GM12878 (cell line): ENCODE results near the gene PBRM1. TPM values are rescaled to one million over a fixed set of nuclear protein-coding genes. Genes with fewer than 3 reads are reported as not detected.

Source experiments
- ATAC-seq: fragments of 200-7000 bp; cut with Tn5 transposase; 3 replicates; pipeline ENCODE4 v1.9.1; 2020; ENCODE audit warnings: mild to moderate bottlenecking, moderate library complexity
- BruUV-seq: library from RNA; stranded (reverse); fragments of 400-500 nt; replicated peaks from 2 replicates; lab custom pipeline; 2021; lab: Mats Ljungman, UMichigan
- CTCF ChIA-PET: fragments of 300-600 bp; sonication (Branson Sonifier 250); formaldehyde crosslinking; extraction: SDS; loops from one replicate; lab custom pipeline; 2021; ENCODE audit warnings: inconsistent platforms; lab: Yijun Ruan, JAX
- POLR2A ChIA-PET: fragments of 350-600 bp; formaldehyde crosslinking; extraction: SDS; loops from one replicate; lab custom pipeline; 2021; ENCODE audit warnings: inconsistent platforms; lab: Charles Lee
- RAD21 ChIA-PET: fragments of 300-600 bp; sonication (Branson Sonifier 250); formaldehyde crosslinking; loops from one replicate; lab custom pipeline; 2023; ENCODE audit warnings: antibody characterized with exemption; ENCODE audit not compliant: unreplicated experiment; lab: Charles Lee
- SMC1A ChIA-PET: fragments of 300-600 bp; sonication (Branson Sonifier 250); formaldehyde crosslinking; loops from one replicate; lab custom pipeline; 2023; ENCODE audit not compliant: unreplicated experiment, uncharacterized antibody; lab: Charles Lee
- DNase-seq: peaks from one replicate; pipeline ENCODE4 v3.0.0-alpha.2; 2011; ENCODE audit warnings: low read depth, low spot score
- FAIRE-seq: peaks from 3 replicates; lab custom pipeline; 2011; peaks lifted over from hg19 to GRCh38; lab: Jason Lieb, UNC
- H2AFZ ChIP-seq: 2 replicates; pipeline ENCODE4 v1.6.0; 2011; ENCODE audit warnings: low read depth, low read length, control low read depth; ENCODE audit not compliant: control insufficient read depth
- H3K27ac ChIP-seq: 2 replicates; pipeline ENCODE4 v1.5.1; 2011; ENCODE audit warnings: control low read depth; ENCODE audit not compliant: control insufficient read depth, insufficient read depth
- H3K27me3 ChIP-seq, 2 experiments: replicated peaks in 1 of 2; 2 replicates each; pipeline versions ENCODE4 v1.6.0 to v1.6.1; 2011; ENCODE audit warnings: low read length in 1 of 2; ENCODE audit not compliant: control insufficient read depth in 2 of 2, insufficient read depth in 2 of 2
- H3K36me3 ChIP-seq, 2 experiments: 2 replicates each; pipeline ENCODE4 v1.5.1; 2011; ENCODE audit warnings: low read length in 1 of 2; ENCODE audit not compliant: control insufficient read depth in 2 of 2, insufficient read depth in 2 of 2
- H3K4me1 ChIP-seq: 2 replicates; pipeline ENCODE4 v1.6.1; 2011; ENCODE audit warnings: mild to moderate bottlenecking, low read length, moderate library complexity, mixed read lengths; ENCODE audit not compliant: control insufficient read depth, insufficient read depth
- H3K4me2 ChIP-seq: 2 replicates; pipeline ENCODE4 v1.6.0; 2011; ENCODE audit warnings: control low read depth; ENCODE audit not compliant: control insufficient read depth, insufficient read depth
- H3K4me3 ChIP-seq: fragments of 200-600 bp; sonication (generic); 2 replicates; pipeline ENCODE4 v1.5.1; 2016
- H3K79me2 ChIP-seq: 2 replicates; pipeline ENCODE4 v1.6.0; 2011; ENCODE audit warnings: low read length; ENCODE audit not compliant: control insufficient read depth, insufficient read depth
- H3K9ac ChIP-seq: 2 replicates; pipeline ENCODE4 v1.8.0; 2011; ENCODE audit warnings: low read length, control low read depth, mixed read lengths; ENCODE audit not compliant: control insufficient read depth, insufficient read depth
- H3K9me3 ChIP-seq: replicated peaks from 3 replicates; pipeline ENCODE4 v1.5.1; 2011; ENCODE audit warnings: mild to moderate bottlenecking, low read length; ENCODE audit not compliant: control insufficient read depth, insufficient read depth
- H4K20me1 ChIP-seq: 2 replicates; pipeline ENCODE4 v1.6.0; 2011; ENCODE audit not compliant: control insufficient read depth, insufficient read depth
- BHLHE40 ChIP-seq, 2 experiments: fragments of 450-650 bp in 1 of 2; IDR thresholded peaks; 2 replicates each; pipeline ENCODE4 v1.6.1; 2011 to 2017; ENCODE audit warnings: low read depth in 2 of 2, borderline replicate concordance in 1 of 2, improper control_type of control experiment in 1 of 2, low read length in 1 of 2, mild to moderate bottlenecking in 1 of 2
- CHD4 ChIP-seq: fragments of 200-600 bp; sonication (generic); IDR thresholded peaks from 2 replicates; pipeline ENCODE4 v1.6.1; 2016; ENCODE audit warnings: mild to moderate bottlenecking
- EP300 ChIP-seq, 2 experiments: fragments of 150-350 bp in 1 of 2; IDR thresholded peaks; 2 replicates each; pipeline ENCODE4 v1.6.1; 2011 to 2012; ENCODE audit warnings: low read depth in 2 of 2, low read length in 2 of 2, borderline replicate concordance in 1 of 2, improper control_type of control experiment in 1 of 2, inconsistent platforms in 1 of 2; ENCODE audit not compliant: control insufficient read depth in 1 of 2
- GATAD2B ChIP-seq: fragments of 450-650 bp; conservative IDR thresholded peaks from 2 replicates; pipeline ENCODE4 v1.6.1; 2017; ENCODE audit warnings: low read depth, mild to moderate bottlenecking, moderate library complexity
- SIN3A ChIP-seq: IDR thresholded peaks from 2 replicates; pipeline ENCODE4 v1.6.1; 2012; ENCODE audit warnings: low read depth, low read length, improper control_type of control experiment
- SP1 ChIP-seq: IDR thresholded peaks from one replicate; pipeline ENCODE4 v1.6.1; 2011; ENCODE audit warnings: low read depth, low read length
- SREBF2 ChIP-seq: IDR thresholded peaks from 2 replicates; pipeline ENCODE4 v1.6.1; 2012; ENCODE audit warnings: mild to moderate bottlenecking, low read length
- USF2 ChIP-seq: IDR thresholded peaks from 2 replicates; pipeline ENCODE4 v1.6.1; 2011; ENCODE audit warnings: low read depth, low read length, improper control_type of control experiment, borderline replicate concordance
- ZNF274 ChIP-seq: IDR thresholded peaks from one replicate; pipeline ENCODE4 v1.8.0; 2011; ENCODE audit not compliant: insufficient read length, insufficient read depth
- WGBS: methylation state at CpG from one replicate; pipeline ENCODE4 v1.1.6; 2016; ENCODE audit warnings: low lambda C conversion rate; ENCODE audit not compliant: insufficient replicate concordance, insufficient coverage; ENCODE audit errors: missing lambda C conversion rate; 5-methylcytosine and 5-hydroxymethylcytosine counted together
- in situ Hi-C: fragments of 300-500 bp; cut with MboI; formaldehyde crosslinking; loops from 9 replicates; pipeline ENCODE4 v1.14.3; 2018; ENCODE audit warnings: mixed read lengths
- intact Hi-C: fragments of 100-400 bp; cut with micrococcal nuclease; formaldehyde crosslinking; loops from one replicate; pipeline ENCODE4 v1.14.2; 2022; ENCODE audit not compliant: unreplicated experiment
- polyA plus RNA-seq, 11 experiments: library from polyadenylated mRNA; depleted of rRNA in 4 of 11; unstranded in 6 of 11; stranded (reverse) in 5 of 11; fragments of >200 nt; fragmentation: Nextera tagmentation in 4 of 11; fragmentation: Illumina TruSeq in 1 of 11; extraction: Ambion mirVana in 4 of 11; extraction: Trizol in 1 of 11; gene quantifications; 1 replicate in 1 of 11; 2 replicates in 10 of 11; pipeline versions ENCODE4 v1.2.1 to v1.2.3, GENCODE V29; 2011 to 2016; ENCODE audit warnings: inconsistent platforms in 2 of 11, missing spikeins in 2 of 11, low read depth in 1 of 11
- total RNA-seq, 4 experiments: library from RNA; depleted of rRNA in 3 of 4; stranded (reverse); fragments of >200 nt in 3 of 4; fragmentation: Illumina TruSeq in 1 of 4; extraction: Trizol in 1 of 4; gene quantifications; 2 replicates each; pipeline versions ENCODE4 v1.2.1 to v1.2.3, GENCODE V29; 2013 to 2021
- TF ChIP-seq, protein P1 (sequence below): fragments of 450-650 bp; IDR thresholded peaks from 2 replicates; pipeline ENCODE4 v1.6.1; 2017; ENCODE audit warnings: mild to moderate bottlenecking, moderate library complexity
- TF ChIP-seq, protein P2 (sequence below): fragments of 450-650 bp; IDR thresholded peaks from 2 replicates; pipeline ENCODE4 v1.6.1; 2017; ENCODE audit warnings: mild to moderate bottlenecking
- TF ChIP-seq, protein P3 (sequence below): IDR thresholded peaks from 2 replicates; pipeline ENCODE4 v1.6.1; 2011; ENCODE audit warnings: mild to moderate bottlenecking, low read depth, low read length, moderate library complexity; ENCODE audit not compliant: insufficient replicate concordance

Gene PBRM1
- total and polyA plus RNA-seq, 10 of the 15 experiments (the other 5 are each of a cell fraction or from before 2014, with no cell fraction given), result 8.9 to 88.9 (median 39.3) TPM

DNA sequence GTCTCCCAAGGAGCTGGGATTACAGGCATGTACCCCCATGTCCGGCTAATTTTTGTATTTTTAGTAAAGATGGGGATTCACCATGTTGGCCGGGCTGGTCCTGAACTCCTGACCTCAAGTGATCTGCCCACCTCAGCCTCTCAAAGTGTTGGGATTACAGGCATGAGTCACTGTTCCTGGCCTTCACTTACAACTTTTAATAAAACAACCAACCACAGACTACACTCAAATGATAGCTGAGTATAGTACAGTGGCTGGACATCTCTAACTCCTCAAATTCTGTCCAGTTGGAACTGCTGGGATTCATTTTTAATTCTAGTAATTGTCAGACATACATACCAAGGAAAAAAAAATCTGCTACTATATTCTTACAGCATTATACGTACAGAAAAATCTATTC is 71.0 kb downstream of the PBRM1 start:
- no peaks in the 10 kb centered on the region for H3K4me1 ChIP-seq
- no peak overlapping the region for H3K9ac ChIP-seq
- ChIA-PET CTCF (interaction anchor here (1.4 to 1.8 kb wide), 2 partner anchors 9 to 11 kb away, joined by 6 to 7 read pairs; no protein-coding TSS in a partner anchor), POLR2A (interaction anchor here (0.7 kb wide), 1 partner anchor 446 kb away, joined by 3 read pairs; no protein-coding TSS in a partner anchor)
- FAIRE-seq, result no peak
- no peak overlapping the region for H3K4me2 ChIP-seq
- no peak overlapping the region for H3K27ac ChIP-seq
- H3K79me2 ChIP-seq, result no peaks in the 10 kb centered on the region
- in situ Hi-C loops, result no loop called here
- no peaks in the 10 kb centered on the region for H3K9me3 ChIP-seq
- BruUV-seq, result no TSS peak
- no peak overlapping the region for H3K4me3 ChIP-seq
- TF ChIP-seq BHLHE40 (IDR thresholded peaks at IDR 0.05; ENCODE audit: borderline replicate concordance in 1 of 2, low read depth in 2 of 2, low read length in 1 of 2) (no peak), CHD4 (no peak), SP1 (no peak), SIN3A (no peak), USF2 (no peak), SREBF2 (no peak), GATAD2B (no peak), EP300 (IDR thresholded peaks at IDR 0.05; ENCODE audit: borderline replicate concordance in 1 of 2, control insufficient read depth in 1 of 2, low read depth in 2 of 2, low read length in 2 of 2) (no peak), ZNF274 (no peak)
- TF ChIP-seq, protein P1, sequence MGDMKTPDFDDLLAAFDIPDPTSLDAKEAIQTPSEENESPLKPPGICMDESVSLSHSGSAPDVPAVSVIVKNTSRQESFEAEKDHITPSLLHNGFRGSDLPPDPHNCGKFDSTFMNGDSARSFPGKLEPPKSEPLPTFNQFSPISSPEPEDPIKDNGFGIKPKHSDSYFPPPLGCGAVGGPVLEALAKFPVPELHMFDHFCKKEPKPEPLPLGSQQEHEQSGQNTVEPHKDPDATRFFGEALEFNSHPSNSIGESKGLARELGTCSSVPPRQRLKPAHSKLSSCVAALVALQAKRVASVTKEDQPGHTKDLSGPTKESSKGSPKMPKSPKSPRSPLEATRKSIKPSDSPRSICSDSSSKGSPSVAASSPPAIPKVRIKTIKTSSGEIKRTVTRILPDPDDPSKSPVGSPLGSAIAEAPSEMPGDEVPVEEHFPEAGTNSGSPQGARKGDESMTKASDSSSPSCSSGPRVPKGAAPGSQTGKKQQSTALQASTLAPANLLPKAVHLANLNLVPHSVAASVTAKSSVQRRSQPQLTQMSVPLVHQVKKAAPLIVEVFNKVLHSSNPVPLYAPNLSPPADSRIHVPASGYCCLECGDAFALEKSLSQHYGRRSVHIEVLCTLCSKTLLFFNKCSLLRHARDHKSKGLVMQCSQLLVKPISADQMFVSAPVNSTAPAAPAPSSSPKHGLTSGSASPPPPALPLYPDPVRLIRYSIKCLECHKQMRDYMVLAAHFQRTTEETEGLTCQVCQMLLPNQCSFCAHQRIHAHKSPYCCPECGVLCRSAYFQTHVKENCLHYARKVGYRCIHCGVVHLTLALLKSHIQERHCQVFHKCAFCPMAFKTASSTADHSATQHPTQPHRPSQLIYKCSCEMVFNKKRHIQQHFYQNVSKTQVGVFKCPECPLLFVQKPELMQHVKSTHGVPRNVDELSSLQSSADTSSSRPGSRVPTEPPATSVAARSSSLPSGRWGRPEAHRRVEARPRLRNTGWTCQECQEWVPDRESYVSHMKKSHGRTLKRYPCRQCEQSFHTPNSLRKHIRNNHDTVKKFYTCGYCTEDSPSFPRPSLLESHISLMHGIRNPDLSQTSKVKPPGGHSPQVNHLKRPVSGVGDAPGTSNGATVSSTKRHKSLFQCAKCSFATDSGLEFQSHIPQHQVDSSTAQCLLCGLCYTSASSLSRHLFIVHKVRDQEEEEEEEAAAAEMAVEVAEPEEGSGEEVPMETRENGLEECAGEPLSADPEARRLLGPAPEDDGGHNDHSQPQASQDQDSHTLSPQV, result no peak
- TF ChIP-seq, protein P2, sequence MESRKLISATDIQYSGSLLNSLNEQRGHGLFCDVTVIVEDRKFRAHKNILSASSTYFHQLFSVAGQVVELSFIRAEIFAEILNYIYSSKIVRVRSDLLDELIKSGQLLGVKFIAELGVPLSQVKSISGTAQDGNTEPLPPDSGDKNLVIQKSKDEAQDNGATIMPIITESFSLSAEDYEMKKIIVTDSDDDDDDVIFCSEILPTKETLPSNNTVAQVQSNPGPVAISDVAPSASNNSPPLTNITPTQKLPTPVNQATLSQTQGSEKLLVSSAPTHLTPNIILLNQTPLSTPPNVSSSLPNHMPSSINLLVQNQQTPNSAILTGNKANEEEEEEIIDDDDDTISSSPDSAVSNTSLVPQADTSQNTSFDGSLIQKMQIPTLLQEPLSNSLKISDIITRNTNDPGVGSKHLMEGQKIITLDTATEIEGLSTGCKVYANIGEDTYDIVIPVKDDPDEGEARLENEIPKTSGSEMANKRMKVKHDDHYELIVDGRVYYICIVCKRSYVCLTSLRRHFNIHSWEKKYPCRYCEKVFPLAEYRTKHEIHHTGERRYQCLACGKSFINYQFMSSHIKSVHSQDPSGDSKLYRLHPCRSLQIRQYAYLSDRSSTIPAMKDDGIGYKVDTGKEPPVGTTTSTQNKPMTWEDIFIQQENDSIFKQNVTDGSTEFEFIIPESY, result no peak
- TF ChIP-seq, protein P3, sequence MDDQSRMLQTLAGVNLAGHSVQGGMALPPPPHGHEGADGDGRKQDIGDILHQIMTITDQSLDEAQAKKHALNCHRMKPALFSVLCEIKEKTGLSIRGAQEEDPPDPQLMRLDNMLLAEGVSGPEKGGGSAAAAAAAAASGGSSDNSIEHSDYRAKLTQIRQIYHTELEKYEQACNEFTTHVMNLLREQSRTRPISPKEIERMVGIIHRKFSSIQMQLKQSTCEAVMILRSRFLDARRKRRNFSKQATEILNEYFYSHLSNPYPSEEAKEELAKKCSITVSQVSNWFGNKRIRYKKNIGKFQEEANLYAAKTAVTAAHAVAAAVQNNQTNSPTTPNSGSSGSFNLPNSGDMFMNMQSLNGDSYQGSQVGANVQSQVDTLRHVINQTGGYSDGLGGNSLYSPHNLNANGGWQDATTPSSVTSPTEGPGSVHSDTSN, result no peak
- TF ChIP-seq, all 136 proteins: peak for 0
- 96% methylated on average over 3 of the region's 3 CpGs for WGBS
- DNase-seq (no peak), ATAC-seq (no peak)
- peaks cover 2 to 19% of the 10 kb centered on the region in 2 experiments for H3K36me3 ChIP-seq
- SMC1A ChIA-PET, result interaction anchor here (0.9 to 2.1 kb wide), 3 partner anchors 11 to 28 kb away, joined by 3 to 7 read pairs (median 4); no protein-coding TSS in a partner anchor
- H2AFZ ChIP-seq, result no peak overlapping the region
- intact Hi-C loops, result no loop called here
- H4K20me1 ChIP-seq, result no peaks in the 10 kb centered on the region
- H3K27me3 ChIP-seq, result no peaks in the 10 kb centered on the region
- RAD21 ChIA-PET, result no interaction called here
